ENCODE data around the gene RHPN2. TPM values are rescaled to one million over a fixed set of nuclear protein-coding genes. Genes with fewer than 3 reads are reported as not detected.

The RHPN2 gene
- total and polyA plus RNA-seq, 2 of the 13 experiments (the other 11 are each of a cell fraction or from before 2014, with no cell fraction given) = 20.3 to 48.0 TPM

DNA sequence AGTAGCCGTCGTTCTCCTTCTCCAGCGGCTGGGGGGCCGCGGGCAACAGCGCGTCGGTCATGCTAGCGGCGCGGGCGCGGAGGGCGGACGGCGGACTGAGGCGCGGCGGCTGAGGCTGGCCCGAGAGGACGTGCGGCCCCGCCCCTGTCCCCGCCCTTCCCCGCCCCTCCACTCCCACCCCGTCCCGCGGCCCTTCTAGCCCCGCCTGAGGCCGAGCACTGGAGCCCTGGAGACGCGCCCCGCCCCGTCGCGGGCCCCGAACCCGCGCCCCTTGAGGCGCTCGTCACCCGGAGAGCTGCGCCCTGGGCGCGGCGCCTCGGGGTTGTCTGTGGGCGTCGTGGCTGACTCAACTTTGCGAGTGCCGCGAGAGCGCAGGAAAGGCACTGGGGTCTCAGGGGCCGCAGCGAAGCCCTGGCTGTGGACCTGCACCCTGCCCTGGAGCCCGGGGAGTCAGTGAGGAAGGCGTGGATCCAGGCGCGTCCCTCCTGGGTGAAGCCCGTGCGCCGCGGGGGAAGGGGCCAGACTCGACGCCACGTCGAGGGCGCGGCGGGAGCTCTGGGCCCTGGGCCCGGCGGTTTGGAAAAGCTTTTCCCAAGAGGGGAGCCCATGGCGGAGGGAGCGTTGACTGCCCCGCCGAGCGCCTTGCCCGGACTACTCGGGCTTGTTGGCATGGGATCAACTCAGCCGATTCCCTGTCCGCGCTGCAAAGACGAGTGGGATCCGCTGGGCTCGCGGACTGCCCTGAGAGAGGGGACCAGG lies at the start of gene RHPN2 (continued):
- no peak for TF ChIP-seq ZNF20 (CRISPR knock-in tag; IDR thresholded peaks at IDR 0.05)
- TF ChIP-seq, protein P1, sequence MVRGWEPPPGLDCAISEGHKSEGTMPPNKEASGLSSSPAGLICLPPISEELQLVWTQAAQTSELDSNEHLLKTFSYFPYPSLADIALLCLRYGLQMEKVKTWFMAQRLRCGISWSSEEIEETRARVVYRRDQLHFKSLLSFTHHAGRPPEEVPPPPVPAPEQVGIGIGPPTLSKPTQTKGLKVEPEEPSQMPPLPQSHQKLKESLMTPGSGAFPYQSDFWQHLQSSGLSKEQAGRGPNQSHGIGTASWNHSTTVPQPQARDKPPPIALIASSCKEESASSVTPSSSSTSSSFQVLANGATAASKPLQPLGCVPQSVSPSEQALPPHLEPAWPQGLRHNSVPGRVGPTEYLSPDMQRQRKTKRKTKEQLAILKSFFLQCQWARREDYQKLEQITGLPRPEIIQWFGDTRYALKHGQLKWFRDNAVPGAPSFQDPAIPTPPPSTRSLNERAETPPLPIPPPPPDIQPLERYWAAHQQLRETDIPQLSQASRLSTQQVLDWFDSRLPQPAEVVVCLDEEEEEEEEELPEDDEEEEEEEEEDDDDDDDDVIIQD (CRISPR knock-in tag; IDR thresholded peaks at IDR 0.05; ENCODE audit: low read depth) = no peak
- no peak for TF ChIP-seq ZNF552 (CRISPR knock-in tag; IDR thresholded peaks at IDR 0.05; ENCODE audit: borderline replicate concordance)
- 0 out of 2 replicates have a peak, but pooled peaks have one; percentile 41 for TF ChIP-seq RNF2 (conservative IDR thresholded peaks at IDR 0.05; ENCODE audit: low read depth)
- TF ChIP-seq ZNF543 (CRISPR knock-in tag; IDR thresholded peaks at IDR 0.05) = 0 out of 2 replicates have a peak, but pooled peaks have one; percentile 14
- TF ChIP-seq, protein P2, sequence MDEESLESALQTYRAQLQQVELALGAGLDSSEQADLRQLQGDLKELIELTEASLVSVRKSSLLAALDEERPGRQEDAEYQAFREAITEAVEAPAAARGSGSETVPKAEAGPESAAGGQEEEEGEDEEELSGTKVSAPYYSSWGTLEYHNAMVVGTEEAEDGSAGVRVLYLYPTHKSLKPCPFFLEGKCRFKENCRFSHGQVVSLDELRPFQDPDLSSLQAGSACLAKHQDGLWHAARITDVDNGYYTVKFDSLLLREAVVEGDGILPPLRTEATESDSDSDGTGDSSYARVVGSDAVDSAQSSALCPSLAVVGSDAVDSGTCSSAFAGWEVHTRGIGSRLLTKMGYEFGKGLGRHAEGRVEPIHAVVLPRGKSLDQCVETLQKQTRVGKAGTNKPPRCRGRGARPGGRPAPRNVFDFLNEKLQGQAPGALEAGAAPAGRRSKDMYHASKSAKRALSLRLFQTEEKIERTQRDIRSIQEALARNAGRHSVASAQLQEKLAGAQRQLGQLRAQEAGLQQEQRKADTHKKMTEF (CRISPR knock-in tag; IDR thresholded peaks at IDR 0.05) = peak; percentile 45; the same call in 1 of the 2 replicates
- no peak for TF ChIP-seq CCAR2 (optimal IDR thresholded peaks at IDR 0.05; ENCODE audit: low read depth, low read length)
- TF ChIP-seq ZBTB7A (CRISPR knock-in tag; IDR thresholded peaks at IDR 0.05) = no peak
- TF ChIP-seq ZNF136 (CRISPR knock-in tag; IDR thresholded peaks at IDR 0.05; ENCODE audit: low read depth) = no peak
- TF ChIP-seq SSRP1 (CRISPR knock-in tag; IDR thresholded peaks at IDR 0.05) = no peak
- TF ChIP-seq ZNF792 (CRISPR knock-in tag; IDR thresholded peaks at IDR 0.05) = peak; percentile 42; the same call in 1 of the 2 replicates
- TF ChIP-seq CBFB (CRISPR knock-in tag; IDR thresholded peaks at IDR 0.05) = 0 out of 2 replicates have a peak, but pooled peaks have one; percentile 56
- TF ChIP-seq, protein P3, sequence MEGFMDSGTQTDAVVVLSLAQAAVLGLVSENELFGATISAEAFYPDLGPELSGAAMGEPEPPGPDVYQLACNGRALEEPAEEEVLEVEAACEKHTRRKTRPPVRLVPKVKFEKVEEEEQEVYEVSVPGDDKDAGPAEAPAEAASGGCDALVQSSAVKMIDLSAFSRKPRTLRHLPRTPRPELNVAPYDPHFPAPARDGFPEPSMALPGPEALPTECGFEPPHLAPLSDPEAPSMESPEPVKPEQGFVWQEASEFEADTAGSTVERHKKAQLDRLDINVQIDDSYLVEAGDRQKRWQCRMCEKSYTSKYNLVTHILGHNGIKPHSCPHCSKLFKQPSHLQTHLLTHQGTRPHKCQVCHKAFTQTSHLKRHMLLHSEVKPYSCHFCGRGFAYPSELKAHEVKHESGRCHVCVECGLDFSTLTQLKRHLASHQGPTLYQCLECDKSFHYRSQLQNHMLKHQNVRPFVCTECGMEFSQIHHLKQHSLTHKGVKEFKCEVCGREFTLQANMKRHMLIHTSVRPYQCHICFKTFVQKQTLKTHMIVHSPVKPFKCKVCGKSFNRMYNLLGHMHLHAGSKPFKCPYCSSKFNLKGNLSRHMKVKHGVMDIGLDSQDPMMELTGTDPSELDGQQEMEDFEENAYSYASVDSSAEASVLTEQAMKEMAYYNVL (CRISPR knock-in tag; IDR thresholded peaks at IDR 0.05; ENCODE audit: borderline replicate concordance) = peak; percentile 55; the same call in 1 of the 2 replicates
- no peak for TF ChIP-seq IRF2 (CRISPR knock-in tag; IDR thresholded peaks at IDR 0.05)
- TF ChIP-seq PPARG (CRISPR knock-in tag; conservative IDR thresholded peaks at IDR 0.05) = 0 out of 2 replicates have a peak, but pooled peaks have one; percentile 22
- no peak for TF ChIP-seq MIER2 (CRISPR knock-in tag; IDR thresholded peaks at IDR 0.05)
- TF ChIP-seq NFKBIZ (CRISPR knock-in tag; IDR thresholded peaks at IDR 0.05) = no peak
- TF ChIP-seq HHEX (CRISPR knock-in tag; IDR thresholded peaks at IDR 0.05) = no peak
- TF ChIP-seq, protein P4, sequence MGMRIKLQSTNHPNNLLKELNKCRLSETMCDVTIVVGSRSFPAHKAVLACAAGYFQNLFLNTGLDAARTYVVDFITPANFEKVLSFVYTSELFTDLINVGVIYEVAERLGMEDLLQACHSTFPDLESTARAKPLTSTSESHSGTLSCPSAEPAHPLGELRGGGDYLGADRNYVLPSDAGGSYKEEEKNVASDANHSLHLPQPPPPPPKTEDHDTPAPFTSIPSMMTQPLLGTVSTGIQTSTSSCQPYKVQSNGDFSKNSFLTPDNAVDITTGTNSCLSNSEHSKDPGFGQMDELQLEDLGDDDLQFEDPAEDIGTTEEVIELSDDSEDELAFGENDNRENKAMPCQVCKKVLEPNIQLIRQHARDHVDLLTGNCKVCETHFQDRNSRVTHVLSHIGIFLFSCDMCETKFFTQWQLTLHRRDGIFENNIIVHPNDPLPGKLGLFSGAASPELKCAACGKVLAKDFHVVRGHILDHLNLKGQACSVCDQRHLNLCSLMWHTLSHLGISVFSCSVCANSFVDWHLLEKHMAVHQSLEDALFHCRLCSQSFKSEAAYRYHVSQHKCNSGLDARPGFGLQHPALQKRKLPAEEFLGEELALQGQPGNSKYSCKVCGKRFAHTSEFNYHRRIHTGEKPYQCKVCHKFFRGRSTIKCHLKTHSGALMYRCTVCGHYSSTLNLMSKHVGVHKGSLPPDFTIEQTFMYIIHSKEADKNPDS (CRISPR knock-in tag; IDR thresholded peaks at IDR 0.05) = no peak
- no peak for TF ChIP-seq SYNCRIP (IDR thresholded peaks at IDR 0.05; ENCODE audit: insufficient read depth, low read depth, low read length)
- TF ChIP-seq, protein P5, sequence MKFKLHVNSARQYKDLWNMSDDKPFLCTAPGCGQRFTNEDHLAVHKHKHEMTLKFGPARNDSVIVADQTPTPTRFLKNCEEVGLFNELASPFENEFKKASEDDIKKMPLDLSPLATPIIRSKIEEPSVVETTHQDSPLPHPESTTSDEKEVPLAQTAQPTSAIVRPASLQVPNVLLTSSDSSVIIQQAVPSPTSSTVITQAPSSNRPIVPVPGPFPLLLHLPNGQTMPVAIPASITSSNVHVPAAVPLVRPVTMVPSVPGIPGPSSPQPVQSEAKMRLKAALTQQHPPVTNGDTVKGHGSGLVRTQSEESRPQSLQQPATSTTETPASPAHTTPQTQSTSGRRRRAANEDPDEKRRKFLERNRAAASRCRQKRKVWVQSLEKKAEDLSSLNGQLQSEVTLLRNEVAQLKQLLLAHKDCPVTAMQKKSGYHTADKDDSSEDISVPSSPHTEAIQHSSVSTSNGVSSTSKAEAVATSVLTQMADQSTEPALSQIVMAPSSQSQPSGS (CRISPR knock-in tag; IDR thresholded peaks at IDR 0.05) = no peak
- TF ChIP-seq CENPX (CRISPR knock-in tag; IDR thresholded peaks at IDR 0.05) = no peak
- no peak for TF ChIP-seq ZNF883 (CRISPR knock-in tag; IDR thresholded peaks at IDR 0.05; ENCODE audit: not compliant biosample characterization)

Data from HepG2 (cell line).